ENCODE results near the gene FBXL16. TPM values are rescaled to one million over a fixed set of nuclear protein-coding genes. Genes with fewer than 3 reads are reported as not detected.

Gene FBXL16
- total RNA-seq, 4 donors from 2014 or later, result 5.8 to 7.5 (median 6.9) TPM

- TF ChIP-seq POLR2A (IDR thresholded peaks at IDR 0.05), result no peak
- no peak for TF ChIP-seq CTCF (IDR thresholded peaks at IDR 0.05)
- intact Hi-C loops (cut with DNase I), result no loop called here
- Histone ChIP-seq H3K27ac (no peak overlapping the region), H3K27me3 (no peaks in the 10 kb centered on the region), H3K4me3 (replicated peaks in 1 of 3) (no peak overlapping the region), H3K36me3 (peaks cover 14 to 21% of the 10 kb centered on the region in 2 donors), H3K9me3 (no peaks in the 10 kb centered on the region), H3K4me1 (peaks cover 20 to 27% of the 10 kb centered on the region in 2 donors)
- DNase-seq, result no peak
- 85% methylated on average over 10 of the region's 21 CpGs; no CpG with 5 or more reads in 1 of the 2 donors for WGBS, 2 donors
These were observed 29.1 kb downstream of the FBXL16 start for GRCh38 chr16:676565-676902.

DNA sequence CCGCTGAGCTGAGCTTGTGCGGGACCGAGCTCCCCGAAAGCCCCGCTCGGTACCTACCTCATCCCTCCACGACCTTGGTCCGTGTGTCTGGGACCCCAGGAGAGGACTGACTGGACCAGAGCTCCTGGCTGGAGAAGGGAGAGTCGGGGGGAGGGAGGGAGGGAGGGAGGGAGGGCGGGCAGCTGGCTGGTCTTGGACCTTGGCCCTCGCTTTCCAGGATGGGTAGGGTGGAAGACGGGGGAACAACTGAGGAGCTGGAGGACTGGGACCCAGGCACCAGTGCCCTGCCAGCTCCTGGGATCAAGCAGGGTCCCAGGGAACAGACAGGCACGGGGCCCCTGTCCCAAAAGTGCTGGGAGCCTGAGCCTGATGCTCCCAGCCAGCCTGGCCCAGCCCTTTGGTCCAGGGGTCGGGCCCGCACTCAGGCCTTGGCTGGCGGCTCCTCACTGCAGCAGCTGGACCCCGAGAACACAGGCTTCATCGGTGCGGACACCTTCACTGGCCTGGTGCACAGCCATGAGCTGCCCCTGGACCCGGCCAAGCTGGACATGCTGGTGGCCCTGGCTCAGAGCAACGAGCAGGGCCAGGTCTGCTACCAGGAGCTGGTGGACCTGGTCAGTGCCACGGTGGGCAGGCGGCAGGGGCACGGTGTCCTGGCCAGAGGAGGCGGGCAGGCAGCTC is 29.6 kb downstream of the FBXL16 start:
- TF ChIP-seq CTCF (IDR thresholded peaks at IDR 0.05) (no peak), POLR2A (IDR thresholded peaks at IDR 0.05) (no peak)
- no peaks in the 10 kb centered on the region for H3K9me3 ChIP-seq
- peaks cover 15 to 22% of the 10 kb centered on the region in 2 donors for H3K4me1 ChIP-seq
- WGBS, 2 donors, result 57 to 61% methylated on average over 4 to 12 of the region's 25 CpGs
- no peaks in the 10 kb centered on the region for H3K27me3 ChIP-seq
- no peak overlapping the region for H3K27ac ChIP-seq
- DNase-seq, result no peak
- intact Hi-C loops (cut with DNase I), result no loop called here
- H3K4me3 ChIP-seq (replicated peaks in 1 of 3), result no peak overlapping the region
- peaks cover 19 to 26% of the 10 kb centered on the region in 2 donors for H3K36me3 ChIP-seq

GRCh38 chr16:674968-675883 is 30.4 kb downstream of the FBXL16 start, which contains the start of gene RHBDL1:
RHBDL1 (plus strand) TSS chr16:675671; CDS start chr16:675791, 120 bp downstream.
- peaks cover 11 to 20% of the 10 kb centered on the region in 2 donors for H3K4me1 ChIP-seq
- H3K4me3 ChIP-seq (replicated peaks in 1 of 3), result no peak within 1 kb of the TSS
- WGBS, 2 donors, result 14 to 29% methylated on average over 11 to 14 of the region's 73 CpGs
- no peak for TF ChIP-seq POLR2A (IDR thresholded peaks at IDR 0.05)
- no peak for TF ChIP-seq CTCF (IDR thresholded peaks at IDR 0.05)
- no peaks in the 10 kb centered on the region for H3K9me3 ChIP-seq
- DNase-seq, result peak; percentile 38 to 42
- H3K27ac ChIP-seq, result no peak within 1 kb of the TSS
- H3K36me3 ChIP-seq, result peaks cover 27 to 34% of the 10 kb centered on the region in 2 donors
- H3K27me3 ChIP-seq, result no peaks in the 10 kb centered on the region
- intact Hi-C loops (cut with DNase I), result no loop called here

- WGBS, 2 donors, result 83 to 88% methylated on average over 4 to 12 of the region's 22 CpGs
- peaks cover 33 to 43% of the 10 kb centered on the region in 2 donors for H3K36me3 ChIP-seq
- no peak for TF ChIP-seq CTCF (IDR thresholded peaks at IDR 0.05)
- no peak for TF ChIP-seq POLR2A (IDR thresholded peaks at IDR 0.05)
- H3K4me1 ChIP-seq, result peaks cover 8 to 18% of the 10 kb centered on the region in 2 donors
- H3K27ac ChIP-seq, result no peak overlapping the region
- H3K27me3 ChIP-seq, result no peaks in the 10 kb centered on the region
- H3K4me3 ChIP-seq (replicated peaks in 1 of 3), result no peak overlapping the region
- intact Hi-C loops (cut with DNase I), result no loop called here
- DNase-seq, result no peak
- no peaks in the 10 kb centered on the region for H3K9me3 ChIP-seq
These were observed 31.3 kb downstream of the FBXL16 start for GRCh38 chr16:674214-674881.
